Measurements from ENCODE around the gene GSE1. TPM values are rescaled to one million over a fixed set of nuclear protein-coding genes. Genes with fewer than 3 reads are reported as not detected.
A peak's percentile ranks its signal among the peaks of the same experiment; 100 is the strongest.

GSE1 gene
- total and polyA plus RNA-seq, 2 of the 13 experiments (the other 11 are each of a cell fraction or from before 2014, with no cell fraction given), result 16.1 to 31.2 TPM

GRCh38 chr16:85612801-85613603 lies at the start of gene GSE1 (continued):
- TF ChIP-seq NR0B2 (CRISPR knock-in tag; IDR thresholded peaks at IDR 0.05) (peak; percentile 58; the same call in 1 of the 2 replicates), MED8 (CRISPR knock-in tag; IDR thresholded peaks at IDR 0.05; ENCODE audit: insufficient replicate concordance) (no peak), SKI (IDR thresholded peaks at IDR 0.05; ENCODE audit: partially characterized antibody) (peak; percentile 66), NR2F2 (IDR thresholded peaks at IDR 0.05; ENCODE audit: borderline replicate concordance, low read depth) (no peak; the same call in 1 of the 2 replicates), HMG20B (CRISPR knock-in tag; conservative IDR thresholded peaks at IDR 0.05) (peak; percentile 57; the same call in 1 of the 2 replicates), HOXA7 (CRISPR knock-in tag; IDR thresholded peaks at IDR 0.05) (no peak), DNMT3B (CRISPR knock-in tag; conservative IDR thresholded peaks at IDR 0.05) (no peak), ZBTB4 (CRISPR knock-in tag; IDR thresholded peaks at IDR 0.05; ENCODE audit: borderline replicate concordance) (no peak; the same call in 1 of the 2 replicates), ZNF496 (CRISPR knock-in tag; IDR thresholded peaks at IDR 0.05; ENCODE audit: insufficient replicate concordance) (no peak), ASH2L (IDR thresholded peaks at IDR 0.05; ENCODE audit: insufficient read length, low read depth, low read length) (peak; percentile 44), ZBTB1 (CRISPR knock-in tag; IDR thresholded peaks at IDR 0.05; ENCODE audit: borderline replicate concordance) (no peak), SIX4 (CRISPR knock-in tag; IDR thresholded peaks at IDR 0.05) (peak; percentile 99), CENPT (CRISPR knock-in tag; IDR thresholded peaks at IDR 0.05; ENCODE audit: low read depth) (no peak), MTERF4 (CRISPR knock-in tag; IDR thresholded peaks at IDR 0.05) (peak; percentile 75; the same call in 1 of the 2 replicates), CEBPB (IDR thresholded peaks at IDR 0.05; ENCODE audit: borderline replicate concordance, low read depth, low read length) (peak; percentile 17; the same call in 1 of the 2 replicates), ZNF317 (CRISPR knock-in tag; IDR thresholded peaks at IDR 0.05) (0 out of 2 replicates have a peak, but pooled peaks have one; percentile 32), ZNF33A (CRISPR knock-in tag; IDR thresholded peaks at IDR 0.05; ENCODE audit: borderline replicate concordance) (no peak), U2AF2 (IDR thresholded peaks at IDR 0.05; ENCODE audit: low read depth, low read length) (no peak), CSRNP2 (CRISPR knock-in tag; conservative IDR thresholded peaks at IDR 0.05; ENCODE audit: low read depth) (no peak), RORA (CRISPR knock-in tag; IDR thresholded peaks at IDR 0.05) (no peak), ZEB1 (IDR thresholded peaks at IDR 0.05; ENCODE audit: insufficient replicate concordance, low read depth) (no peak), ZNF329 (CRISPR knock-in tag; IDR thresholded peaks at IDR 0.05; ENCODE audit: low read depth) (0 out of 2 replicates have a peak, but pooled peaks have one; percentile 52), PAF1 (CRISPR knock-in tag; IDR thresholded peaks at IDR 0.05) (no peak)
